GM21723 (cell line): Measurements from ENCODE around the gene TBC1D32.
A peak's percentile ranks its signal among the peaks of the same experiment; 100 is the strongest.
"Not testable (repeated sequence)": the region's sequence is repeated elsewhere in the genome, so short reads cannot be mapped to it uniquely, and the experiment has no call there.

Experiments used
- ATAC-seq: cut with Tn5 transposase; IDR thresholded peaks from one replicate; pipeline ENCODE4 v1.9.1; 2021; ENCODE audit warnings: mild to moderate bottlenecking, moderate library complexity; ENCODE audit not compliant: unreplicated experiment

The TBC1D32 gene

GRCh38 chr6:121334299-121335086 is at the start of gene TBC1D32:
TSS of gene TBC1D32 (minus strand) at chr6:121334480. CDS start at chr6:121334430, 50 bp downstream.
- ATAC-seq: peak; percentile 93

GRCh38 chr6:121383478-121383877 is 49.2 kb upstream of the TBC1D32 start:
- no peak for ATAC-seq

GRCh38 chr6:121382467-121383121 is 48.3 kb upstream of the TBC1D32 start:
- ATAC-seq: no peak

GRCh38 chr6:121376411-121376810 is 42.1 kb upstream of the TBC1D32 start:
- no peak for ATAC-seq

GRCh38 chr6:121374219-121374618 is 39.9 kb upstream of the TBC1D32 start:
- not testable (repeated sequence) for ATAC-seq

GRCh38 chr6:121365536-121366521 is 31.5 kb upstream of the TBC1D32 start:
- ATAC-seq: no peak

GRCh38 chr6:121356575-121356974 is 22.3 kb upstream of the TBC1D32 start:
- no peak for ATAC-seq

GRCh38 chr6:121354764-121355163 is 20.5 kb upstream of the TBC1D32 start:
- ATAC-seq: no peak

- ATAC-seq: no peak
Measured at GRCh38 chr6:121352941-121353340, 18.7 kb upstream of the TBC1D32 start.

GRCh38 chr6:121351916-121352315 is 17.6 kb upstream of the TBC1D32 start:
- no peak for ATAC-seq

GRCh38 chr6:121349596-121349995 is 15.3 kb upstream of the TBC1D32 start:
- ATAC-seq: no peak

GRCh38 chr6:121347484-121347883 is 13.2 kb upstream of the TBC1D32 start:
- no peak for ATAC-seq

GRCh38 chr6:121344539-121344938 is 10.3 kb upstream of the TBC1D32 start:
- no peak for ATAC-seq

GRCh38 chr6:121339639-121340226 is 5.5 kb upstream of the TBC1D32 start:
- ATAC-seq: no peak

- ATAC-seq: no peak
Measured at GRCh38 chr6:121338956-121339355, 4.7 kb upstream of the TBC1D32 start.

GRCh38 chr6:121338366-121338765 is 4.1 kb upstream of the TBC1D32 start:
- ATAC-seq: no peak

GRCh38 chr6:121335087-121336008 is 1.1 kb upstream of the TBC1D32 start:
- peak; percentile 7 for ATAC-seq

- not testable (repeated sequence) for ATAC-seq
Measured at GRCh38 chr6:121333694-121334093, 586 bp downstream of the TBC1D32 start.

GRCh38 chr6:121333196-121333595 is 1.1 kb downstream of the TBC1D32 start:
- no peak for ATAC-seq

- no peak for ATAC-seq
Measured at GRCh38 chr6:121330516-121330915, 3.8 kb downstream of the TBC1D32 start.
